ENCODE results near the gene CCDC146.
A peak's percentile ranks its signal among the peaks of the same experiment; 100 is the strongest.
"Not testable (repeated sequence)": the region's sequence is repeated elsewhere in the genome, so short reads cannot be mapped to it uniquely, and the experiment has no call there.

CCDC146 gene

GRCh38 chr7:77331938-77332695 lies 209.7 kb downstream of the CCDC146 start:
- DNase-seq = peak; percentile 85 to 92

DNA sequence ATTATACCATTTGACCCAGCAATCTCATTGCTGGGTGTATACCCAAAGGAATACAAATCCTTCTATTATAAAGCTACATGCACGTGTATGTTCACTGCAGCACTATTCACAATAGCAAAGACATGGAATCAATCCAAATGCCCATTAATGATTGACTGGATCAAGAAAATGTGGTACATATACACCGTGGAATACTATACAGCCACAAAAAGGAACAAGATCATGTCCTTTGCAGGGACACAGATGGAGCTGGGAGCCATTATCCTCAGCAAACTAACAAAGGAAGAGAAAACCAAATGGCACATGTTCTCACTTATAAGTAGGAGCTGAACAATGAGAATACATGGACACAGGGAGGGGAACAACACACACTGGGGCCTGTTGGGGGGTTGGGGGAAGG lies 211.6 kb downstream of the CCDC146 start:
- not testable (repeated sequence) for DNase-seq

GRCh38 chr7:77335581-77335980 lies 213.2 kb downstream of the CCDC146 start:
- no peak for DNase-seq

DNA sequence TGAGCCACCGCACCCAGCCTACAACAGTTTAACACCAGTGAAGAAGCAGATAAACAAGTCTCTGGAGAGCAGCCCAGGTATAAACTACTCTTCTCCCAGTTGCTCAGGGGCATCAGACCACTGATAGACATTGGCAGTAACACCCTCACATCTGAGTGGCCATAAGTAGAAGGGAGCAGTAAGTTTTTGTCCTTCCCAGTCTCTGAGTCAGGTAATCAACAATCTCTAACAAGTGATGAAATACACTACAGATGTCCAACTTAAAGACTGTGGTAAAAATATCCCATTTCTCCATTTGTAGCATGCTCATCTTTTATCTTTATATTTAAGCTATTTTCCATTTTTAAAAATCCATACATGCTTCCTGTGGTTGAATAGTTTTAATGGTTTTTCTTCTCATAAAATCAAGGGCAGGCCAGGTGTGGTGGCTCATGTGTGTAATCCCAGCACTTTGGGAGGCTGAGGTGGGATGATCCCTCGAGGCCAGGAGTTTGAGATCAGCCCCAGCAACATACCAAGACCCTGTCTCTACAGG lies 215.1 kb downstream of the CCDC146 start:
- DNase-seq = no peak

DNA sequence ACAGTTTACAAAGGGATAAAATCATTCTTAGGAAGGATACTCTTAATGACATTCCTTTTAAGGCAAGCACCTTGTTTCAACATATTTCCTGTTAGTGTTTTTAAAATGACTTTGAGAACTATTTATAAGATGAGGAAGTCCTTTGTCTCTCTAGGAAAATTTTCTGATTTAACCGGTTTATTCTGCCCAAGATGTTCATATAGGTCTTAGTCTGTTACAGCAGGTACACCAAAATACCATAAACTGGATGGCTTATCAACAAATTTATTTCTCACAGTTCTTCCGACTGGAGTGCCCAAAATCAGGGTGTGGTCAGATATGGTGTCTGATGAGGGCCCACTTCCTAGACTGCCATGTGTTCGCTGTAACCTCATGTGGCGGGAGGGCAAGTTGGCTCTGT lies 215.8 kb downstream of the CCDC146 start:
- DNase-seq = peak; percentile 16 to 28

DNA sequence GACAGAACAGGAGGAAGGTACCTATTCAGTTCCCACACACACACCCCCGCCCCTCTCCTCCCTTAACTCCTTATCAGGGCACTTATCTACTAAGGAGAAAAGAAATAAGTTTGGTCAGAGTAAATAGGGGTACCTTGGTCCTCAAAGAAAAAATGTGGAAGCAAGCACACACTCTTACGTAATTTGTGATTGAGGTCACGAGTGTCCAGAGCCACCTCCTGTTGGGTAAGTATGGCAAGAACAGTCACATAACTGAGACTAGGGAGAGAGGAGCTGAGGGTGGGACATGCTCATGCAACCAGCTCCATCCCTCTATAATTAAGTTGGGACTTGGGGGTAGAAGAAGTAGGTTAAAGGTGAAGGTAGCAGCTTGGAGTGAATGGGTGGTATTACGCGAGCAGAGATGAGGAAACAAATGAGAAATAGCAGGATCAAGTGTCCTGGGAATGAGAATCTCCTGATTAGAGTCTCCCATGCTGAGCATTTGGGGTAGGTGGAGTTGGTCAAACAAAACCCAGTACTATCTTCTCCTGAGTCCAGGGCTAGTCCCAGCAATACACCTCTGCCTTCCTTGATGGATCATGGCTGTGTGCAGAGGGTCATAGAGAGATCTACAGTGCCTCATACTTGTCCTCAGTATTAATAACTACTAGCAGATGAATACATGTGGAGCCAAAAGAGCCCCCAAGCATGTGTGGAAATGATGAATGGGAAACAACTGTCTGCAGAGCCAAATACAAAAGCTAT lies 216.6 kb downstream of the CCDC146 start:
- DNase-seq = peak in 1 of 2 experiments; percentile 20

GRCh38 chr7:77339726-77340125 lies 217.3 kb downstream of the CCDC146 start:
- DNase-seq = no peak
